Lower leg skin (tissue), 4 donors: ENCODE results near the gene ISG15. TPM values are rescaled to one million over a fixed set of nuclear protein-coding genes. Genes with fewer than 3 reads are reported as not detected.

Experiments used
- DNase-seq, 2 donors: peaks; one replicate each; pipeline ENCODE4 v3.0.0-alpha.2; 2019; ENCODE audit warnings: low spot score in 2 of 2
- H3K4me3 ChIP-seq: fragments of 200-600 bp; sonication (generic); 2 replicates; pipeline ENCODE4 v1.5.1; 2017; ENCODE audit warnings: mild to moderate bottlenecking, low read depth; ENCODE audit not compliant: poor library complexity, severe bottlenecking
- POLR2A ChIP-seq, 2 donors: fragments of 450-650 bp; IDR thresholded peaks; one replicate each; pipeline ENCODE4 v1.6.1; 2016 to 2017; ENCODE audit warnings: antibody characterized with exemption in 2 of 2, mild to moderate bottlenecking in 1 of 2, moderate library complexity in 1 of 2
- WGBS, 2 donors: methylation state at CpG; one replicate each; pipeline ENCODE4 v1.1.5; 2018; 5-methylcytosine and 5-hydroxymethylcytosine counted together
- intact Hi-C: fragments of 100-400 bp; cut with DNase I; formaldehyde crosslinking; loops from one replicate; pipeline ENCODE4 v1.15.0; 2023; ENCODE audit warnings: low total_unique reads
- total RNA-seq, 4 donors: library from RNA; depleted of rRNA; stranded (reverse); fragments of >200 nt; gene quantifications; one replicate each; pipeline ENCODE4 v1.1.0, GENCODE V29; 2016
- TF ChIP-seq, protein P1 (sequence below), 3 donors: fragments of 450-650 bp; IDR thresholded peaks; one replicate each; pipeline ENCODE4 v1.5.1; 2016; ENCODE audit warnings: antibody characterized with exemption in 3 of 3, mild to moderate bottlenecking in 3 of 3, moderate library complexity in 2 of 3

Gene ISG15
- total RNA-seq, 4 donors from 2014 or later: 3.6 to 12.9 (median 6.0) TPM

- H3K4me3 ChIP-seq: no peak overlapping the region
- TF ChIP-seq, protein P1, sequence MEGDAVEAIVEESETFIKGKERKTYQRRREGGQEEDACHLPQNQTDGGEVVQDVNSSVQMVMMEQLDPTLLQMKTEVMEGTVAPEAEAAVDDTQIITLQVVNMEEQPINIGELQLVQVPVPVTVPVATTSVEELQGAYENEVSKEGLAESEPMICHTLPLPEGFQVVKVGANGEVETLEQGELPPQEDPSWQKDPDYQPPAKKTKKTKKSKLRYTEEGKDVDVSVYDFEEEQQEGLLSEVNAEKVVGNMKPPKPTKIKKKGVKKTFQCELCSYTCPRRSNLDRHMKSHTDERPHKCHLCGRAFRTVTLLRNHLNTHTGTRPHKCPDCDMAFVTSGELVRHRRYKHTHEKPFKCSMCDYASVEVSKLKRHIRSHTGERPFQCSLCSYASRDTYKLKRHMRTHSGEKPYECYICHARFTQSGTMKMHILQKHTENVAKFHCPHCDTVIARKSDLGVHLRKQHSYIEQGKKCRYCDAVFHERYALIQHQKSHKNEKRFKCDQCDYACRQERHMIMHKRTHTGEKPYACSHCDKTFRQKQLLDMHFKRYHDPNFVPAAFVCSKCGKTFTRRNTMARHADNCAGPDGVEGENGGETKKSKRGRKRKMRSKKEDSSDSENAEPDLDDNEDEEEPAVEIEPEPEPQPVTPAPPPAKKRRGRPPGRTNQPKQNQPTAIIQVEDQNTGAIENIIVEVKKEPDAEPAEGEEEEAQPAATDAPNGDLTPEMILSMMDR (IDR thresholded peaks at IDR 0.05): no peak
- no peak for TF ChIP-seq POLR2A (IDR thresholded peaks at IDR 0.05)
- DNase-seq: no peak
- WGBS, 2 donors: 96% methylated on average over 18 to 19 of the region's 19 CpGs
- intact Hi-C loops: no loop called here
These were observed 34.1 kb downstream of the ISG15 start for GRCh38 chr1:1047407-1047806.

DNA sequence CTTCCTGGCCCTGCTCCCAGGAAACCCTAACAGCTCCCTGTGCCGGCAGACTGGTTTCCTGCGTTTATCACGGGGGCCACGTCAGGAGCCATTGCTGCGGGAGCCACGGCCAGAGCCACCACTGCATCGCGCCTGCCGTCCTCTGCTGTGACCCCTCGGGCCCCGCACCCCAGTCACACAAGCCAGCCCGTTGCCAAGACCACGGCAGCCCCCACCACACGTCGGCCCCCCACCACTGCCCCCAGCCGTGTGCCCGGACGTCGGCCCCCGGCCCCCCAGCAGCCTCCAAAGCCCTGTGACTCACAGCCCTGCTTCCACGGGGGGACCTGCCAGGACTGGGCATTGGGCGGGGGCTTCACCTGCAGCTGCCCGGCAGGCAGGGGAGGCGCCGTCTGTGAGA is 34.7 kb downstream of the ISG15 start:
- no peak for DNase-seq
- no peak overlapping the region for H3K4me3 ChIP-seq
- no peak for TF ChIP-seq POLR2A (IDR thresholded peaks at IDR 0.05)
- TF ChIP-seq, protein P1 (IDR thresholded peaks at IDR 0.05): no peak
- WGBS, 2 donors: 89% methylated on average over 24 to 25 of the region's 25 CpGs
- intact Hi-C loops: no loop called here

GRCh38 chr1:1048765-1049164 is 35.5 kb downstream of the ISG15 start:
- no peak for DNase-seq
- no peak for TF ChIP-seq POLR2A (IDR thresholded peaks at IDR 0.05)
- 73 to 83% methylated on average over 9 to 22 of the region's 28 CpGs for WGBS, 2 donors
- H3K4me3 ChIP-seq: no peak overlapping the region
- intact Hi-C loops: no loop called here

DNA sequence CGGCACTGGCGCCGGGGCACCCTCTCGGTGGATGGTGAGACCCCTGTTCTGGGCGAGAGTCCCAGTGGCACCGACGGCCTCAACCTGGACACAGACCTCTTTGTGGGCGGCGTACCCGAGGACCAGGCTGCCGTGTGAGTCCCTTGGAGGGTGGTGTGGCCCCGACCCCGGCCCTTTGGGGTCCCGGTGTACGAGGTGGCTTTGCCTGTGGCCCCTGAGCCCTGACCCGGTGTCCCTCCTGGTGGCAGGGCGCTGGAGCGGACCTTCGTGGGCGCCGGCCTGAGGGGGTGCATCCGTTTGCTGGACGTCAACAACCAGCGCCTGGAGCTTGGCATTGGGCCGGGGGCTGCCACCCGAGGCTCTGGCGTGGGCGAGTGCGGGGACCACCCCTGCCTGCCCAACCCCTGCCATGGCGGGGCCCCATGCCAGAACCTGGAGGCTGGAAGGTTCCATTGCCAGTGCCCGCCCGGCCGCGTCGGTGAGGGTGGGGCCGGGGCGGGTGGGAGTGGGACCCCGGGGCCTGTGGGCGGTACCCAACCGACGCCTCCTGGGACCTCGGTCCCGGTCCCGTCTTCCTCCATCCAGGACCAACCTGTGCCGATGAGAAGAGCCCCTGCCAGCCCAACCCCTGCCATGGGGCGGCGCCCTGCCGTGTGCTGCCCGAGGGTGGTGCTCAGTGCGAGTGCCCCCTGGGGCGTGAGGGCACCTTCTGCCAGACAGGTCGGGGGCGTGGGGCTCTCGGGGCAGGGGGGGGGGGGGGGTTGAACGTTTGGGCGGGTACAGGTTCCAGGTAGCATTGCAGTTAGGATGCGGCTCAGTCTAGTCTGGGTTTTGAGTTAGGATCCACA is 36.2 kb downstream of the ISG15 start:
- H3K4me3 ChIP-seq: no peak overlapping the region
- no peak for DNase-seq
- TF ChIP-seq POLR2A (IDR thresholded peaks at IDR 0.05): no peak
- TF ChIP-seq, protein P1 (IDR thresholded peaks at IDR 0.05): no peak
- WGBS, 2 donors: 81 to 88% methylated on average over 31 to 38 of the region's 57 CpGs
- intact Hi-C loops: no loop called here

GRCh38 chr1:1050577-1051052 is 37.3 kb downstream of the ISG15 start:
- intact Hi-C loops: no loop called here

More at GRCh38 chr1:1050577-1051052, 37.3 kb downstream of the ISG15 start:
- 76 to 86% methylated on average over 27 to 32 of the region's 32 CpGs for WGBS, 2 donors
- H3K4me3 ChIP-seq: no peak overlapping the region
- DNase-seq: no peak
- TF ChIP-seq, protein P1 (IDR thresholded peaks at IDR 0.05): no peak
- no peak for TF ChIP-seq POLR2A (IDR thresholded peaks at IDR 0.05)
